ENCODE measurements around the gene SFSWAP. TPM values are rescaled to one million over a fixed set of nuclear protein-coding genes. Genes with fewer than 3 reads are reported as not detected.
"Not testable (repeated sequence)": the region's sequence is repeated elsewhere in the genome, so short reads cannot be mapped to it uniquely, and the experiment has no call there.

The SFSWAP gene
- total RNA-seq, 1 experiment from 2014 or later = 48.1 TPM

- H3K27ac Mint-ChIP-seq = no peak overlapping the region; a peak in 1 of 7 replicates
- Histone ChIP-seq H3T11ph (ENCODE audit: low read length) (no peak overlapping the region), H3K14ac (ENCODE audit: insufficient read depth, low read length) (no peak overlapping the region), H3K9me3 (ENCODE audit: control insufficient read depth, low read depth, low read length) (no peaks in the 10 kb centered on the region), H4K20me1 (ENCODE audit: control insufficient read depth, insufficient read depth, insufficient read length) (no peaks in the 10 kb centered on the region), H3K27ac (ENCODE audit: insufficient read length, low read depth, low read length) (no peak overlapping the region), H3K56ac (ENCODE audit: insufficient read length, low read depth, low read length) (no peak overlapping the region), H3K23ac (ENCODE audit: insufficient read length, low read depth, low read length) (no peak overlapping the region), H4K5ac (ENCODE audit: insufficient read length, low read depth, low read length) (no peak overlapping the region), H3K79me2 (ENCODE audit: insufficient read depth, low read length) (no peaks in the 10 kb centered on the region), H3K4me1 (ENCODE audit: insufficient read depth, low read length) (peaks cover 2% of the 10 kb centered on the region; the same call in 1 of the 2 replicates), H2AK5ac (ENCODE audit: insufficient read length, low read length) (no peak overlapping the region), H4K91ac (ENCODE audit: insufficient read length, low read depth, low read length) (no peak overlapping the region), H3K4ac (ENCODE audit: low read depth, low read length) (no peak overlapping the region), H2BK12ac (ENCODE audit: insufficient read length, low read depth, low read length) (no peak overlapping the region), H3K79me1 (ENCODE audit: insufficient read depth, low read depth, low read length, poor library complexity, severe bottlenecking) (no peaks in the 10 kb centered on the region), H2BK20ac (ENCODE audit: low read depth, low read length, poor library complexity, severe bottlenecking) (no peak overlapping the region), H2BK120ac (ENCODE audit: low read depth, low read length, poor library complexity, severe bottlenecking) (no peak overlapping the region), H3K27me3 (ENCODE audit: insufficient read depth, low read length) (no peaks in the 10 kb centered on the region), H4K8ac (replicated peaks; ENCODE audit: insufficient read length, low read depth, low read length) (no peak overlapping the region), H3K18ac (ENCODE audit: insufficient read length, low read depth, low read length) (no peak overlapping the region), H2AFZ (ENCODE audit: low read length) (no peak overlapping the region), H3K9ac (ENCODE audit: extremely low read depth, insufficient read length, low read length) (no peak overlapping the region), H2BK5ac (ENCODE audit: insufficient read length, low read length) (no peak overlapping the region), H3K4me2 (ENCODE audit: insufficient read depth, insufficient read length, low read length) (no peak overlapping the region), H3K23me2 (ENCODE audit: insufficient read length, low read depth, low read length, poor library complexity, severe bottlenecking) (no peaks in the 10 kb centered on the region), H2BK15ac (ENCODE audit: low read depth, low read length) (no peak overlapping the region)
- H3K36me3 Mint-ChIP-seq (ENCODE audit: insufficient read depth in 1 of 3, low read depth in 3 of 3) = peaks cover 0 to 4% (median 3%) of the 10 kb centered on the region in 3 experiments; a peak in 3 of 7 replicates
- no CpG with 5 or more reads among the region's 15 CpGs for WGBS (ENCODE audit: extremely low coverage, insufficient read length, low lambda C conversion rate)
- peaks cover 18% of the 10 kb centered on the region in 2 experiments for H3K4me1 Mint-ChIP-seq
- TF ChIP-seq, protein P1, sequence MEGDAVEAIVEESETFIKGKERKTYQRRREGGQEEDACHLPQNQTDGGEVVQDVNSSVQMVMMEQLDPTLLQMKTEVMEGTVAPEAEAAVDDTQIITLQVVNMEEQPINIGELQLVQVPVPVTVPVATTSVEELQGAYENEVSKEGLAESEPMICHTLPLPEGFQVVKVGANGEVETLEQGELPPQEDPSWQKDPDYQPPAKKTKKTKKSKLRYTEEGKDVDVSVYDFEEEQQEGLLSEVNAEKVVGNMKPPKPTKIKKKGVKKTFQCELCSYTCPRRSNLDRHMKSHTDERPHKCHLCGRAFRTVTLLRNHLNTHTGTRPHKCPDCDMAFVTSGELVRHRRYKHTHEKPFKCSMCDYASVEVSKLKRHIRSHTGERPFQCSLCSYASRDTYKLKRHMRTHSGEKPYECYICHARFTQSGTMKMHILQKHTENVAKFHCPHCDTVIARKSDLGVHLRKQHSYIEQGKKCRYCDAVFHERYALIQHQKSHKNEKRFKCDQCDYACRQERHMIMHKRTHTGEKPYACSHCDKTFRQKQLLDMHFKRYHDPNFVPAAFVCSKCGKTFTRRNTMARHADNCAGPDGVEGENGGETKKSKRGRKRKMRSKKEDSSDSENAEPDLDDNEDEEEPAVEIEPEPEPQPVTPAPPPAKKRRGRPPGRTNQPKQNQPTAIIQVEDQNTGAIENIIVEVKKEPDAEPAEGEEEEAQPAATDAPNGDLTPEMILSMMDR (conservative IDR thresholded peaks at IDR 0.05) = no peak
- DNase-seq = no peak
- H3K27me3 Mint-ChIP-seq (ENCODE audit: low read depth) = peaks cover 11% of the 10 kb centered on the region
- H3K4me3 Mint-ChIP-seq = no peak overlapping the region
- H3K9me3 Mint-ChIP-seq = peaks cover 11 to 14% of the 10 kb centered on the region in 2 experiments
Observed at GRCh38 chr12:131677699-131678098, 33.2 kb upstream of the SFSWAP start.

DNA sequence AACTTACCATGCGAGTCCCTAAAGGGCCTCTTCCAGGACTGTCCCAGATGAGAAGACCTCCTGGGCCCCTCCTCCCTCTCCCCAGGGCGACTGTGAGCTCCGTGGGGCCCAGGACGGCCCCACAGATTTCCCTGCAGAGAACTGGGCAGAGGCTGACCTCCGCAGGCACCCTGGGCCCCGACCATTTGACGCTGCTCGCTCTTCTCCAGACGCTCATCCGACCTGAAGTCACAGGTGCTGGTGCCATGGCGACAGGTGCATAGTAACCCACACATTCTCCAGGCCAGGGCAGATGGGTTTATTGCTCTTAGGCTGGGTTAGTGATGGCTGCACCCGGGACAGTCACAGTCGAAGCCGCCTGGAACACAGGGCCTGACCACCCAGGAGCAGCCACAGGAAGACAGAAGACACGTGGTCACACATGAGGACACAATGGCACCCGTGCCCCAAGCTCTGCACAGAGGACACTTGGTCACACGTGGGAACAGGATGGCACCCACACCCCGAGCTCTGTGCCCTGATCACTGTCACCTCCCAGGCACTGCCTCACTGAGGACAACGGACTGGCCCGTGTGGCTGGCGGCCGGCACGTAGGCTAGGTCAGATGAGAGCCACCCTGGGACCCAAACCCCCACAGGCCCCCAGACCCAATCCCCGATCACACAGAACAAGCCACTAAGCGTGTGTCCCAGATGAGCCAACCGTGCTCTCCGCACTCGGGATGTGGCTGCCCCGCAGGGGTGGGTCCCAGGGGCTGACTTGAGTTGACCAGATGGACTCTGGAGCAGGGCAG, 32.3 kb upstream of the SFSWAP start:
- H2AK5ac ChIP-seq (ENCODE audit: insufficient read length, low read length); H3K9me3 ChIP-seq (ENCODE audit: control insufficient read depth, low read depth, low read length); H4K91ac ChIP-seq (ENCODE audit: insufficient read length, low read depth, low read length); H2AFZ ChIP-seq (ENCODE audit: low read length); H3K79me1 ChIP-seq (ENCODE audit: insufficient read depth, low read depth, low read length, poor library complexity, severe bottlenecking); H3K4me3 Mint-ChIP-seq; H3K4ac ChIP-seq (ENCODE audit: low read depth, low read length); H3K36me3 Mint-ChIP-seq (ENCODE audit: insufficient read depth in 1 of 3, low read depth in 3 of 3); H3K79me2 ChIP-seq (ENCODE audit: insufficient read depth, low read length); H3K9ac ChIP-seq (ENCODE audit: extremely low read depth, insufficient read length, low read length); H3K27me3 Mint-ChIP-seq (ENCODE audit: low read depth); H4K5ac ChIP-seq (ENCODE audit: insufficient read length, low read depth, low read length); H2BK20ac ChIP-seq (ENCODE audit: low read depth, low read length, poor library complexity, severe bottlenecking); H2BK120ac ChIP-seq (ENCODE audit: low read depth, low read length, poor library complexity, severe bottlenecking); H2BK12ac ChIP-seq (ENCODE audit: insufficient read length, low read depth, low read length); H3K56ac ChIP-seq (ENCODE audit: insufficient read length, low read depth, low read length); H2BK5ac ChIP-seq (ENCODE audit: insufficient read length, low read length); H4K20me1 ChIP-seq (ENCODE audit: control insufficient read depth, insufficient read depth, insufficient read length); H3K4me1 ChIP-seq (ENCODE audit: insufficient read depth, low read length); H3K27me3 ChIP-seq (ENCODE audit: insufficient read depth, low read length); H3K18ac ChIP-seq (ENCODE audit: insufficient read length, low read depth, low read length); H3K27ac Mint-ChIP-seq; H2BK15ac ChIP-seq (ENCODE audit: low read depth, low read length); H3K27ac ChIP-seq (ENCODE audit: insufficient read length, low read depth, low read length); H3T11ph ChIP-seq (ENCODE audit: low read length); H4K8ac ChIP-seq (replicated peaks; ENCODE audit: insufficient read length, low read depth, low read length); H3K23me2 ChIP-seq (ENCODE audit: insufficient read length, low read depth, low read length, poor library complexity, severe bottlenecking); H3K4me2 ChIP-seq (ENCODE audit: insufficient read depth, insufficient read length, low read length); H3K14ac ChIP-seq (ENCODE audit: insufficient read depth, low read length); H3K23ac ChIP-seq (ENCODE audit: insufficient read length, low read depth, low read length): not testable (repeated sequence)
- WGBS (ENCODE audit: extremely low coverage, insufficient read length, low lambda C conversion rate) = no CpG with 5 or more reads among the region's 29 CpGs
- peak; percentile 27 for DNase-seq
- H3K9me3 Mint-ChIP-seq = peaks cover 11 to 14% of the 10 kb centered on the region in 2 experiments
- H3K4me1 Mint-ChIP-seq = peaks cover 23 to 24% of the 10 kb centered on the region in 2 experiments

Measured in H9 (cell line).